ENCODE measurements around the gene PHOX2B. TPM values are rescaled to one million over a fixed set of nuclear protein-coding genes. Genes with fewer than 3 reads are reported as not detected.

Gene PHOX2B
- total RNA-seq, 1 experiment from 2014 or later = 0.09 TPM

DNA sequence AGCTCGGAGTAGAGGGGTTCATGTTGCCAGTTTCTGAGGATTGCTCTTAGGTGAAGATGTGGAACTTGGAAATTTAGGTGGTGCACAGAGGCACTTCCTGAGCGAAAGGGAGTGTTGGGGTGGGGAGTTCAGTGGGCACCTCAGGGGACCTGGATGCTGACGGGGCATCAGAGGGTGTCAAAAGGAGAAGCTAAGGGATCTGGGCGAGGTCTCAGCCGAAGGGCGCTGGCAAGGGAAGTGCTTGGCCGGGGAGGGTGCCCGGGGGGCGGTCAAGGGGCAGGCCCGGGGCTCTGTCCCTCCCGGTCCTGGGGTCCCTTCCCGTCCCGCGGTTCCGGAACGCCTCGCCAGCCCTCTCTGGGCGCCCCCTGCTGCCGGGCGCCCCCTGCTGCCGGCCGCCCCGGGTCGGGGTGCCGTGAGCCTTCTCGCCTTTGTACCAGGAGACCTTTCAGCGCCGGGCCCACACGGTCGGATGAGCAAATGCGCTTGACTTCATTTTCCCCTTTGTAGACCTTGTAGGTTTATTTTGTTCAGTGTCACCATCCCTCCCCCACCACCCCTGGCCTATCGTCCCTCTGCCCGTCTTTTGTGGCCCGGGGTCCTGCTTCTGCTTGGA lies 3.0 kb upstream of the PHOX2B start:
- POLR2A ChIA-PET (ENCODE audit: low non-redundant PET) = no interaction called here
- TF ChIP-seq CTCF (conservative IDR thresholded peaks at IDR 0.05; ENCODE audit: low read depth, low read length) (peak; percentile 49), EZH2 (IDR thresholded peaks at IDR 0.05; ENCODE audit: borderline replicate concordance, low read depth, low read length, poor library complexity, severe bottlenecking) (no peak)
- CTCF ChIA-PET = no interaction called here
- Histone ChIP-seq H3K27ac (ENCODE audit: low read depth, low read length, poor library complexity, severe bottlenecking) (no peak overlapping the region), H3K36me3 (ENCODE audit: insufficient read depth, low read length, poor library complexity, severe bottlenecking) (no peaks in the 10 kb centered on the region), H3K9me3 (ENCODE audit: low read depth, low read length, poor library complexity, severe bottlenecking) (no peaks in the 10 kb centered on the region), H3K4me3 (ENCODE audit: low read depth, low read length, poor library complexity, severe bottlenecking) (no peak overlapping the region), H3K27me3 (replicated peaks; ENCODE audit: insufficient read depth, low read depth, low read length, poor library complexity) (peaks cover 94% of the 10 kb centered on the region), H3K4me1 (ENCODE audit: insufficient read depth, low read length, poor library complexity, severe bottlenecking) (no peaks in the 10 kb centered on the region)
- DNase-seq (ENCODE audit: low spot score) = no peak
- no TSS peak for BruUV-seq (replicated peaks)
- intact Hi-C loops (cut with micrococcal nuclease; ENCODE audit: unreplicated experiment) = no loop called here

- no peak for DNase-seq (ENCODE audit: low spot score)
- H3K27ac ChIP-seq (ENCODE audit: low read depth, low read length, poor library complexity, severe bottlenecking) = no peak overlapping the region
- ChIA-PET CTCF (no interaction called here), POLR2A (ENCODE audit: low non-redundant PET) (no interaction called here)
- no peaks in the 10 kb centered on the region for H3K36me3 ChIP-seq (ENCODE audit: insufficient read depth, low read length, poor library complexity, severe bottlenecking)
- intact Hi-C loops (cut with micrococcal nuclease; ENCODE audit: unreplicated experiment) = no loop called here
- TF ChIP-seq EZH2 (IDR thresholded peaks at IDR 0.05; ENCODE audit: borderline replicate concordance, low read depth, low read length, poor library complexity, severe bottlenecking) (no peak), CTCF (conservative IDR thresholded peaks at IDR 0.05; ENCODE audit: low read depth, low read length) (no peak)
- no TSS peak for BruUV-seq (replicated peaks)
- no peaks in the 10 kb centered on the region for H3K9me3 ChIP-seq (ENCODE audit: low read depth, low read length, poor library complexity, severe bottlenecking)
- no peak overlapping the region for H3K4me3 ChIP-seq (ENCODE audit: low read depth, low read length, poor library complexity, severe bottlenecking)
- peaks cover 96% of the 10 kb centered on the region for H3K27me3 ChIP-seq (replicated peaks; ENCODE audit: insufficient read depth, low read depth, low read length, poor library complexity)
- H3K4me1 ChIP-seq (ENCODE audit: insufficient read depth, low read length, poor library complexity, severe bottlenecking) = no peaks in the 10 kb centered on the region
Observed at GRCh38 chr4:41750626-41751448, 2.3 kb upstream of the PHOX2B start.

DNA sequence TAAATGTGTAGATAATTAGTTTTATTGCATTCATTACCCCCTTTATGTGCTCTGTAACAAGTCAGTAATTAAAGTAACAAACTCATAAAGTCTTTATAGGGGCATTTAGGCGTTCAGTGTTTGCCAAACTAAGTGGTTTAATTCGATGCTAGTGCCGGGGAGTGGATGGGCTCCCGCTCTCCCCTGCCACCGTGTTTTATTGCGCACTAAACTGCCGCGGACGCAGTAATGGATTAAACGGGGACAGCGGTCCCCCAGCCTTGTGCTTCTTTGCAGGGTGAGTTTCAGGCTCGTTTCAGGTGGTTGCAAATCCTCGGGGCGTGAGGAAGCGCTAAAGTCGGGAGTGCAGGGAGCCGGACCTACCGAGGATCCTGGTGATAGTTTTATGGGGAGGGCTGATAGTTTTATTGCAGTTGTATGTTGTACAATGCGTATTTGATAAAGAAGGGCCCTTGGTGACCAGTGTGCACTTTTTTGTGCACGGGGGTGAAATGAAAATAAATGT lies 1.6 kb upstream of the PHOX2B start:
- H3K27ac ChIP-seq (ENCODE audit: low read depth, low read length, poor library complexity, severe bottlenecking) = no peak overlapping the region
- POLR2A ChIA-PET (ENCODE audit: low non-redundant PET) = no interaction called here
- no peak overlapping the region for H3K4me3 ChIP-seq (ENCODE audit: low read depth, low read length, poor library complexity, severe bottlenecking)
- DNase-seq (ENCODE audit: low spot score) = no peak
- CTCF ChIA-PET = no interaction called here
- H3K27me3 ChIP-seq (replicated peaks; ENCODE audit: insufficient read depth, low read depth, low read length, poor library complexity) = peaks cover 95% of the 10 kb centered on the region
- intact Hi-C loops (cut with micrococcal nuclease; ENCODE audit: unreplicated experiment) = no loop called here
- peaks cover 5% of the 10 kb centered on the region for H3K9me3 ChIP-seq (ENCODE audit: low read depth, low read length, poor library complexity, severe bottlenecking)
- TF ChIP-seq EZH2 (IDR thresholded peaks at IDR 0.05; ENCODE audit: borderline replicate concordance, low read depth, low read length, poor library complexity, severe bottlenecking) = no peak
- no TSS peak for BruUV-seq (replicated peaks)
- H3K4me1 ChIP-seq (ENCODE audit: insufficient read depth, low read length, poor library complexity, severe bottlenecking) = no peaks in the 10 kb centered on the region
- H3K36me3 ChIP-seq (ENCODE audit: insufficient read depth, low read length, poor library complexity, severe bottlenecking) = no peaks in the 10 kb centered on the region

Data from A673 (cell line).